Endothelial cell of umbilical vein (primary cell): ENCODE data around the gene RORB. TPM values are rescaled to one million over a fixed set of nuclear protein-coding genes. Genes with fewer than 3 reads are reported as not detected.

Experiments
- BruUV-seq: library from RNA; stranded (reverse); fragments of 400-500 nt; replicated peaks from 2 replicates; lab custom pipeline; 2021; lab: Mats Ljungman, UMichigan
- CTCF ChIA-PET: fragments of 300-600, 350-600 bp; sonication (Branson Sonifier 250); formaldehyde crosslinking; loops from one replicate; lab custom pipeline; 2021; ENCODE audit warnings: antibody characterized with exemption, inconsistent platforms; lab: Charles Lee
- POLR2A ChIA-PET: fragments of 300-600, 350-600 bp; sonication (Branson Sonifier 250); formaldehyde crosslinking; loops from one replicate; lab custom pipeline; 2021; ENCODE audit warnings: antibody characterized with exemption, inconsistent platforms; lab: Charles Lee
- DNase-seq: peaks from one replicate; pipeline ENCODE4 v3.0.0-alpha.2; 2011; ENCODE audit warnings: low read depth, low spot score
- FAIRE-seq: peaks from 2 replicates; lab custom pipeline; 2011; peaks lifted over from hg19 to GRCh38; lab: Jason Lieb, UNC
- H2AFZ ChIP-seq: 2 replicates; pipeline ENCODE4 v1.6.0; 2012; ENCODE audit warnings: low read depth, low read length, control low read depth, inconsistent platforms
- H3K27ac ChIP-seq: 2 replicates; pipeline ENCODE4 v1.5.1; 2011; ENCODE audit warnings: low read depth, mild to moderate bottlenecking, control low read depth, low read length, moderate library complexity; ENCODE audit not compliant: insufficient read depth
- H3K27me3 ChIP-seq, 2 experiments: 2 replicates each; pipeline versions ENCODE4 v1.6.0 to v1.6.1; 2011; ENCODE audit warnings: low read length in 2 of 2, mixed read lengths in 1 of 2; ENCODE audit not compliant: control insufficient read depth in 2 of 2, insufficient read depth in 2 of 2
- H3K36me3 ChIP-seq, 2 experiments: 2 replicates in 1 of 2; 3 replicates in 1 of 2; pipeline ENCODE4 v1.5.1; 2011; ENCODE audit warnings: low read length in 2 of 2, mild to moderate bottlenecking in 1 of 2, moderate library complexity in 1 of 2; ENCODE audit not compliant: control insufficient read depth in 2 of 2, insufficient read depth in 2 of 2; ENCODE audit errors: extremely low read depth in 1 of 2
- H3K4me1 ChIP-seq: 3 replicates; pipeline ENCODE4 v1.5.1; 2011; ENCODE audit warnings: mild to moderate bottlenecking, low read length; ENCODE audit not compliant: control insufficient read depth, insufficient read depth; ENCODE audit errors: extremely low read depth
- H3K4me2 ChIP-seq: 2 replicates; pipeline ENCODE4 v1.6.1; 2011; ENCODE audit warnings: low read length, control low read depth, mixed read lengths; ENCODE audit not compliant: insufficient read depth
- H3K4me3 ChIP-seq, 3 experiments: fragments of 200-600 bp in 1 of 3; sonication (generic), shearing (Covaris generic) in 1 of 3; replicated peaks in 1 of 3; 2 replicates each; pipeline ENCODE4 v1.5.1; 2011 to 2016; ENCODE audit warnings: control low read depth in 3 of 3, low read length in 3 of 3, mild to moderate bottlenecking in 2 of 3, inconsistent platforms in 1 of 3, low read depth in 1 of 3, moderate library complexity in 1 of 3; ENCODE audit not compliant: insufficient read depth in 1 of 3
- H3K79me2 ChIP-seq: 2 replicates; pipeline ENCODE4 v1.6.0; 2012; ENCODE audit warnings: low read length, inconsistent platforms; ENCODE audit not compliant: control insufficient read depth, insufficient read depth
- H3K9ac ChIP-seq: replicated peaks from 2 replicates; pipeline ENCODE3; 2011; ENCODE audit warnings: low read length, control low read depth; ENCODE audit not compliant: insufficient read depth; ENCODE audit errors: extremely low read depth
- H3K9me1 ChIP-seq: replicated peaks from 3 replicates; pipeline ENCODE4 v1.6.0; 2011; ENCODE audit warnings: mild to moderate bottlenecking, low read length; ENCODE audit not compliant: control insufficient read depth, insufficient read depth; ENCODE audit errors: extremely low read depth
- H3K9me3 ChIP-seq: replicated peaks from 2 replicates; pipeline ENCODE4 v1.5.1; 2012; ENCODE audit warnings: low read length, inconsistent platforms; ENCODE audit not compliant: control insufficient read depth, insufficient read depth
- H4K20me1 ChIP-seq: replicated peaks from 2 replicates; pipeline ENCODE3; 2011; ENCODE audit warnings: mild to moderate bottlenecking, low read length; ENCODE audit not compliant: control insufficient read depth, insufficient read depth; ENCODE audit errors: extremely low read depth
- EZH2 ChIP-seq: IDR thresholded peaks from 2 replicates; pipeline ENCODE4 v1.6.1; 2012; ENCODE audit warnings: borderline replicate concordance, low read depth, mild to moderate bottlenecking, moderate library complexity, low read length, inconsistent platforms; ENCODE audit not compliant: severe bottlenecking
- FOS ChIP-seq: IDR thresholded peaks from 2 replicates; pipeline ENCODE4 v1.6.1; 2011; ENCODE audit warnings: mild to moderate bottlenecking, low read length, moderate library complexity, borderline replicate concordance; ENCODE audit not compliant: insufficient read depth
- GATA2 ChIP-seq: IDR thresholded peaks from 2 replicates; pipeline ENCODE4 v1.7.0; 2011; ENCODE audit warnings: low read depth, mild to moderate bottlenecking, moderate library complexity, mixed read lengths, low read length; ENCODE audit not compliant: insufficient read length, insufficient read depth
- JUN ChIP-seq: IDR thresholded peaks from 2 replicates; pipeline ENCODE4 v1.6.1; 2011; ENCODE audit warnings: borderline replicate concordance, low read depth; ENCODE audit not compliant: insufficient read length, insufficient read depth
- MYC ChIP-seq: IDR thresholded peaks from one replicate; pipeline ENCODE4 v1.6.1; 2011; ENCODE audit warnings: mild to moderate bottlenecking, low read depth, low read length
- POLR2AphosphoS5 ChIP-seq: IDR thresholded peaks from 2 replicates; pipeline ENCODE4 v1.6.1; 2012; ENCODE audit warnings: low read depth, mild to moderate bottlenecking, control low read depth, low read length, moderate library complexity; ENCODE audit not compliant: insufficient read depth
- dilution Hi-C: fragments of 300-500 bp; cut with MboI; formaldehyde crosslinking; loops from one replicate; pipeline ENCODE4 v1.15.0; 2019; ENCODE audit warnings: low sequenced_read_pairs; ENCODE audit not compliant: extremely low pct_ligation_motif_present
- intact Hi-C: fragments of 100-400 bp; cut with micrococcal nuclease; formaldehyde crosslinking; loops from one replicate; pipeline ENCODE4 v1.10.0; 2022
- polyA plus RNA-seq, 4 experiments: library from polyadenylated mRNA; depleted of rRNA in 3 of 4; stranded (reverse) in 3 of 4; unstranded in 1 of 4; fragments of >200 nt; gene quantifications; 2 replicates each; pipeline versions ENCODE4 v1.2.1 to v1.2.3, GENCODE V29; 2011 to 2012; ENCODE audit warnings: missing spikeins in 1 of 4
- total RNA-seq: library from RNA; stranded (reverse); gene quantifications from 2 replicates; pipeline ENCODE4 v1.2.3, GENCODE V29; 2021
- TF ChIP-seq, protein P1 (sequence below), 2 donors: IDR thresholded peaks; 1 replicate in 1 of 2; 2 replicates in 1 of 2; pipeline ENCODE4 v1.5.1; 2011; ENCODE audit warnings: low read length in 2 of 2, mild to moderate bottlenecking in 2 of 2, moderate library complexity in 2 of 2, control low read depth in 1 of 2, inconsistent platforms in 1 of 2, low read depth in 1 of 2; ENCODE audit not compliant: insufficient read depth in 1 of 2; ENCODE audit errors: extremely low read depth in 1 of 2
- TF ChIP-seq, protein P2 (sequence below): IDR thresholded peaks from 2 replicates; pipeline ENCODE4 v1.6.1; 2011; ENCODE audit not compliant: insufficient read depth, insufficient read length

Gene RORB
- total and polyA plus RNA-seq, 2 donors (not counting 3 experiments of a cell fraction or from before 2014, with no cell fraction given) = not detected

DNA sequence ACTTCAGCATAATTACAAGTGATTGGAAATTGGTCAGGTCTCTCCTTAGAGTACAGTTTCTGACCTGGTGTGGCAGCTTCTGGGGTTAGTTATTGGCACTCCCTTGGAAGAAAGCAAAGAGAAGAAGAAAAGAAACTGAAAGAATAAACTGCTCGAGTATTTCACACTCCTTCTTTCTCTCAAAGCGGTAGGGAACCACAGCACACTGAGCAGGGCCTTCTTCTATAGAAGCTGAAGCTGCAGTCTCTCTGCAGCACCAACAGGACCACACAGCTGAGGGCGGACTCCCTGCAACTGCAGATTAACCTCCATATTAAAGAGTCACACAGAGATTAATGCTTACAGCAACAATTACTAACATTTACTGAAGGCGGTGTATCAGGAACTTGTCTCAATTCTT, 238.6 kb downstream of the RORB start:
- BruUV-seq = no TSS peak
- intact Hi-C loops = no loop called here
- POLR2A ChIA-PET = no interaction called here

More for the DNA sequence above, 238.6 kb downstream of the RORB start:
- dilution Hi-C loops = no loop called here
- Histone ChIP-seq H3K9me3 (no peaks in the 10 kb centered on the region), H3K79me2 (no peaks in the 10 kb centered on the region), H3K27ac (no peak overlapping the region), H3K9ac (no peak overlapping the region), H2AFZ (no peak overlapping the region), H3K9me1 (no peaks in the 10 kb centered on the region), H3K27me3 (no peaks in the 10 kb centered on the region), H3K4me3 (no peak overlapping the region), H3K36me3 (no peaks in the 10 kb centered on the region), H3K4me2 (no peak overlapping the region), H4K20me1 (no peaks in the 10 kb centered on the region), H3K4me1 (no peaks in the 10 kb centered on the region)
- FAIRE-seq (no peak), DNase-seq (no peak)
- TF ChIP-seq, protein P1, sequence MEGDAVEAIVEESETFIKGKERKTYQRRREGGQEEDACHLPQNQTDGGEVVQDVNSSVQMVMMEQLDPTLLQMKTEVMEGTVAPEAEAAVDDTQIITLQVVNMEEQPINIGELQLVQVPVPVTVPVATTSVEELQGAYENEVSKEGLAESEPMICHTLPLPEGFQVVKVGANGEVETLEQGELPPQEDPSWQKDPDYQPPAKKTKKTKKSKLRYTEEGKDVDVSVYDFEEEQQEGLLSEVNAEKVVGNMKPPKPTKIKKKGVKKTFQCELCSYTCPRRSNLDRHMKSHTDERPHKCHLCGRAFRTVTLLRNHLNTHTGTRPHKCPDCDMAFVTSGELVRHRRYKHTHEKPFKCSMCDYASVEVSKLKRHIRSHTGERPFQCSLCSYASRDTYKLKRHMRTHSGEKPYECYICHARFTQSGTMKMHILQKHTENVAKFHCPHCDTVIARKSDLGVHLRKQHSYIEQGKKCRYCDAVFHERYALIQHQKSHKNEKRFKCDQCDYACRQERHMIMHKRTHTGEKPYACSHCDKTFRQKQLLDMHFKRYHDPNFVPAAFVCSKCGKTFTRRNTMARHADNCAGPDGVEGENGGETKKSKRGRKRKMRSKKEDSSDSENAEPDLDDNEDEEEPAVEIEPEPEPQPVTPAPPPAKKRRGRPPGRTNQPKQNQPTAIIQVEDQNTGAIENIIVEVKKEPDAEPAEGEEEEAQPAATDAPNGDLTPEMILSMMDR (IDR thresholded peaks at IDR 0.05; ENCODE audit: extremely low read depth in 1 of 2, insufficient read depth in 1 of 2, low read depth in 1 of 2, low read length in 2 of 2) = no peak
- no peak for TF ChIP-seq EZH2
- no peak for TF ChIP-seq GATA2
- TF ChIP-seq MYC = no peak
- TF ChIP-seq FOS = no peak
- TF ChIP-seq JUN = no peak
- no peak for TF ChIP-seq POLR2AphosphoS5
- TF ChIP-seq, protein P2, sequence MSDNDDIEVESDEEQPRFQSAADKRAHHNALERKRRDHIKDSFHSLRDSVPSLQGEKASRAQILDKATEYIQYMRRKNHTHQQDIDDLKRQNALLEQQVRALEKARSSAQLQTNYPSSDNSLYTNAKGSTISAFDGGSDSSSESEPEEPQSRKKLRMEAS = no peak
- CTCF ChIA-PET = no interaction called here
